Ovary (tissue), 3 donors: ENCODE results near the gene LPCAT3.

Source experiments
- EP300 ChIP-seq: sonication (generic); formaldehyde crosslinking; IDR thresholded peaks from one replicate; pipeline ENCODE4 v1.6.1; 2017; ENCODE audit warnings: antibody characterized with exemption
- TF ChIP-seq, protein P1 (sequence below), 3 donors: fragments of 450-650 bp in 2 of 3; fragments of 200-600 bp in 1 of 3; IDR thresholded peaks; one replicate each; pipeline versions ENCODE4 v1.5.1 to v1.8.0; 2016 to 2022; ENCODE audit warnings: antibody characterized with exemption in 3 of 3, mild to moderate bottlenecking in 1 of 3
- donor health status: DM: no; HTN: no; CAD: no.

GRCh38 chr12:6936636-6937480, 81.4 kb downstream of the LPCAT3 start:
- TF ChIP-seq, protein P1, sequence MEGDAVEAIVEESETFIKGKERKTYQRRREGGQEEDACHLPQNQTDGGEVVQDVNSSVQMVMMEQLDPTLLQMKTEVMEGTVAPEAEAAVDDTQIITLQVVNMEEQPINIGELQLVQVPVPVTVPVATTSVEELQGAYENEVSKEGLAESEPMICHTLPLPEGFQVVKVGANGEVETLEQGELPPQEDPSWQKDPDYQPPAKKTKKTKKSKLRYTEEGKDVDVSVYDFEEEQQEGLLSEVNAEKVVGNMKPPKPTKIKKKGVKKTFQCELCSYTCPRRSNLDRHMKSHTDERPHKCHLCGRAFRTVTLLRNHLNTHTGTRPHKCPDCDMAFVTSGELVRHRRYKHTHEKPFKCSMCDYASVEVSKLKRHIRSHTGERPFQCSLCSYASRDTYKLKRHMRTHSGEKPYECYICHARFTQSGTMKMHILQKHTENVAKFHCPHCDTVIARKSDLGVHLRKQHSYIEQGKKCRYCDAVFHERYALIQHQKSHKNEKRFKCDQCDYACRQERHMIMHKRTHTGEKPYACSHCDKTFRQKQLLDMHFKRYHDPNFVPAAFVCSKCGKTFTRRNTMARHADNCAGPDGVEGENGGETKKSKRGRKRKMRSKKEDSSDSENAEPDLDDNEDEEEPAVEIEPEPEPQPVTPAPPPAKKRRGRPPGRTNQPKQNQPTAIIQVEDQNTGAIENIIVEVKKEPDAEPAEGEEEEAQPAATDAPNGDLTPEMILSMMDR (IDR thresholded peaks at IDR 0.05): peak in 1 of 3 donors; percentile 12
- TF ChIP-seq EP300: no peak
